Fibroblast of gingiva (primary cell): ENCODE results near the gene HAUS5.
A peak's percentile ranks its signal among the peaks of the same experiment; 100 is the strongest.

ENCODE experiments used
- DNase-seq: peaks from one replicate; pipeline ENCODE4 v3.0.0-alpha.2; 2011; ENCODE audit warnings: low read depth

The HAUS5 gene

GRCh38 chr19:35671818-35672217, 59.3 kb downstream of the HAUS5 start:
- no peak for DNase-seq

- peak; percentile 29 for DNase-seq
These were observed 60.7 kb downstream of the HAUS5 start for GRCh38 chr19:35673121-35673804.
